Thyroid gland (tissue), 4 donors: ENCODE results near the gene NGRN. TPM values are rescaled to one million over a fixed set of nuclear protein-coding genes. Genes with fewer than 3 reads are reported as not detected.

Experiments used
- DNase-seq, 2 donors: peaks; one replicate each; pipeline ENCODE4 v3.0.0-alpha.2; 2019
- H3K27ac ChIP-seq, 3 donors: fragments of 200-600 bp; sonication (generic); 1 replicate in 2 of 3; 2 replicates in 1 of 3; pipeline ENCODE4 v1.5.1; 2016 to 2019; ENCODE audit warnings: mild to moderate bottlenecking in 1 of 3, moderate library complexity in 1 of 3
- H3K27me3 ChIP-seq: fragments of 200-600 bp; sonication (generic); one replicate; pipeline ENCODE4 v1.5.1; 2019
- H3K36me3 ChIP-seq, 2 donors: fragments of 200-600 bp; sonication (generic); one replicate each; pipeline ENCODE4 v1.5.1; 2016 to 2019
- H3K4me1 ChIP-seq, 2 donors: fragments of 200-600 bp; sonication (generic); one replicate each; pipeline ENCODE4 v1.5.1; 2017 to 2019
- H3K4me3 ChIP-seq, 3 donors: fragments of 200-600 bp; sonication (generic); replicated peaks in 1 of 3; 1 replicate in 2 of 3; 2 replicates in 1 of 3; pipeline ENCODE4 v1.5.1; 2016; ENCODE audit warnings: mild to moderate bottlenecking in 1 of 3
- H3K9me3 ChIP-seq: fragments of 200-600 bp; sonication (generic); one replicate; pipeline ENCODE4 v1.5.1; 2017
- POLR2A ChIP-seq, 2 donors: fragments of 450-650 bp; IDR thresholded peaks; one replicate each; pipeline ENCODE4 v1.6.1; 2017; ENCODE audit warnings: antibody characterized with exemption in 2 of 2, mild to moderate bottlenecking in 2 of 2, moderate library complexity in 1 of 2
- WGBS, 2 donors: methylation state at CpG; one replicate each; pipeline ENCODE4 v1.1.5; 2017; 5-methylcytosine and 5-hydroxymethylcytosine counted together
- intact Hi-C: fragments of 100-400 bp; cut with DNase I; formaldehyde crosslinking; loops from one replicate; pipeline ENCODE4 v1.15.1; 2023
- total RNA-seq, 4 donors: library from RNA; depleted of rRNA; stranded (reverse); fragments of >200 nt; gene quantifications; one replicate each; pipeline ENCODE4 v1.2.3, GENCODE V29; 2016
- TF ChIP-seq, protein P1 (sequence below), 6 experiments: fragments of 200-600 bp in 3 of 6; fragments of 450-650 bp in 3 of 6; sonication (generic) in 3 of 6; IDR thresholded peaks; one replicate each; pipeline ENCODE4 v1.5.1; 2016 to 2019; ENCODE audit warnings: antibody characterized with exemption in 6 of 6, mild to moderate bottlenecking in 2 of 6, inconsistent platforms in 1 of 6, moderate library complexity in 1 of 6

The NGRN gene
- total RNA-seq, 4 donors from 2014 or later: 80.7 to 159 (median 96.4) TPM

GRCh38 chr15:90307661-90308060 is 42.2 kb downstream of the NGRN start:
- no peak for TF ChIP-seq POLR2A (IDR thresholded peaks at IDR 0.05)
- TF ChIP-seq, protein P1, sequence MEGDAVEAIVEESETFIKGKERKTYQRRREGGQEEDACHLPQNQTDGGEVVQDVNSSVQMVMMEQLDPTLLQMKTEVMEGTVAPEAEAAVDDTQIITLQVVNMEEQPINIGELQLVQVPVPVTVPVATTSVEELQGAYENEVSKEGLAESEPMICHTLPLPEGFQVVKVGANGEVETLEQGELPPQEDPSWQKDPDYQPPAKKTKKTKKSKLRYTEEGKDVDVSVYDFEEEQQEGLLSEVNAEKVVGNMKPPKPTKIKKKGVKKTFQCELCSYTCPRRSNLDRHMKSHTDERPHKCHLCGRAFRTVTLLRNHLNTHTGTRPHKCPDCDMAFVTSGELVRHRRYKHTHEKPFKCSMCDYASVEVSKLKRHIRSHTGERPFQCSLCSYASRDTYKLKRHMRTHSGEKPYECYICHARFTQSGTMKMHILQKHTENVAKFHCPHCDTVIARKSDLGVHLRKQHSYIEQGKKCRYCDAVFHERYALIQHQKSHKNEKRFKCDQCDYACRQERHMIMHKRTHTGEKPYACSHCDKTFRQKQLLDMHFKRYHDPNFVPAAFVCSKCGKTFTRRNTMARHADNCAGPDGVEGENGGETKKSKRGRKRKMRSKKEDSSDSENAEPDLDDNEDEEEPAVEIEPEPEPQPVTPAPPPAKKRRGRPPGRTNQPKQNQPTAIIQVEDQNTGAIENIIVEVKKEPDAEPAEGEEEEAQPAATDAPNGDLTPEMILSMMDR (IDR thresholded peaks at IDR 0.05): no peak
- Histone ChIP-seq H3K4me3 (no peak overlapping the region), H3K27me3 (no peaks in the 10 kb centered on the region), H3K27ac (no peak overlapping the region), H3K4me1 (no peaks in the 10 kb centered on the region), H3K36me3 (no peaks in the 10 kb centered on the region), H3K9me3 (no peaks in the 10 kb centered on the region)
- intact Hi-C loops: no loop called here
- peak in 1 of 2 donors; percentile 22 for DNase-seq
- WGBS, 2 donors: 46 to 52% methylated on average over 2 of the region's 2 CpGs

DNA sequence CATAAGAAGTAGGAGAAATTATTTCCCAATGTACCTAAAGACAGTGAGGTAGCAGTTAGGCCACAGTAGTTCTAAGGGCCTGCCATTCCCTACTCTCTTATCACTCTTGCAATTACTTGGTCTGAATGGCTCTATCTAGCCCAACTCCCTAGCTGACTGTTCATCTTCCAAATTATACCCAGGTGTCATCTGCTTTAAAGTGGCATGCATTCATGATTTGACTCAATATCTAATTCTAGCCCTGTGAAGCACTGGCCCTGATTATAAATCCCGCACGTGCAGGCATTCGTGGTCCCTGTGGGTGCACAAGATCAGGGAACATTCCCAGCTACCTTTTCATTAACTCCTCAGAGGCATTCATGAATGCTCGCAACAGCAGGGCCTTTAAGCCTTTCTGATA is 43.5 kb downstream of the NGRN start:
- Histone ChIP-seq H3K27me3 (no peaks in the 10 kb centered on the region), H3K4me3 (no peak overlapping the region), H3K9me3 (no peaks in the 10 kb centered on the region), H3K4me1 (no peaks in the 10 kb centered on the region), H3K27ac (no peak overlapping the region), H3K36me3 (no peaks in the 10 kb centered on the region)
- 92 to 97% methylated on average over 4 of the region's 4 CpGs for WGBS, 2 donors
- TF ChIP-seq, protein P1 (IDR thresholded peaks at IDR 0.05): no peak
- intact Hi-C loops: no loop called here
- DNase-seq: no peak

DNA sequence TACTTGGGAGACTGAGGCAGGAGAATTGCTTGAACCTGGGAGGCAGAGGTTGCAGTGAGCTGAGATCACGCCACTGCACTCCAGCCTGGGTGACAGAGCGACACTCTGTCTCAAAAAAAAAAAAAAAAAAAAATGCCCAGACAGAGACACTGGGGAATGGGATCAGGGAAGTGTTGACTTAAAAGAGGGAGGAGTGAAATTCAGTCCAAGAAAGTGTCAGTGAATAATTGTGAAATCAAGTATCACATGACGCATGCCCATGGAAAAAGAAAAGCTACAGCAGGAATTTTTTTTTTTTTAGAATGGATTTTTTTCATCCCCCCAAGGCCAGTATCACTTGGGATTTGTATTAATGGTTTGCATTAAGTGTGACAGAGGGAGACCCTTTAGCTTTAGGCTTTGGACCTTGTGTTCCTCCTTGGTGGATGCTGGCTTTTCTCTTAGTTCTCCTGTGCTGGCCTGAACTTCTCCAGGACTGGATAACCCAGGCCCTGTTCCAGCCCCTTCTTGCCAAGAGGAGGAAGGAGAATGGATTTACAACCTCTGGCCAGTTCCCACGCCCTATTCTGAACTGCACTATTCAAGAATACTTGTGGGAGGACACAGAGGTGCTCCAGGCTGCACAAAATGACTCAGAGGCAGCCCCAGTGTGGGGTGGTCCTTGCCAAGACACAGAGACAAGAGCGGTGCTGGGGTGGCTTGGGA is 50.0 kb downstream of the NGRN start:
- Histone ChIP-seq H3K4me3 (no peak overlapping the region), H3K27ac (peak overlapping the region in 2 of 3 donors; percentile 34 to 55), H3K36me3 (no peaks in the 10 kb centered on the region), H3K9me3 (no peaks in the 10 kb centered on the region), H3K4me1 (peaks cover 11 to 16% of the 10 kb centered on the region in 2 donors), H3K27me3 (no peaks in the 10 kb centered on the region)
- peak; percentile 27 to 52 for DNase-seq
- WGBS, 2 donors: 68 to 73% methylated on average over 5 of the region's 5 CpGs
- intact Hi-C loops: no loop called here
- TF ChIP-seq, protein P1 (IDR thresholded peaks at IDR 0.05): no peak
- TF ChIP-seq POLR2A (IDR thresholded peaks at IDR 0.05): no peak

DNA sequence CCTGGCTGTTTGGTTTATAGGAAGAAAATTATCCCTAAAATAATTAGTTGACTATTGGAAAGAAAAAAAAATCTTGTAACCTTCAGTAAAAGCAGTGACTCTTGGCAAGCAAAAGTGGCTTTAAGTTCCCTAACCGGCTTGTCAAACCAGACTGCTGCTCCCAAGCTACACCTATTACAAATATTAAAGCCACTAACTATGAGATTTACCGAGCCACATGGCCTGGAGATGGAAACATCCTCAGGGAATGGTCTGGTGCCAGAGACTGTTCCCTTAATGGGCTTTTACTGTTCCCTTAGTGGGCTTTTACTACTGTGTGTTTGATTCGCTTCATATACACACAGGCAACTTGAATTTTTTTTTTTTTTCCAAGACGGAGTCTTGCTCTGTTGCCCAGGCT is 50.7 kb downstream of the NGRN start:
- peaks cover 13 to 18% of the 10 kb centered on the region in 2 donors for H3K4me1 ChIP-seq
- no peaks in the 10 kb centered on the region for H3K27me3 ChIP-seq
- peak overlapping the region in 2 of 3 donors; percentile 34 to 55 for H3K27ac ChIP-seq
- no peak for DNase-seq
- intact Hi-C loops: no loop called here
- no peak overlapping the region for H3K4me3 ChIP-seq
- TF ChIP-seq POLR2A (IDR thresholded peaks at IDR 0.05): no peak
- TF ChIP-seq, protein P1 (IDR thresholded peaks at IDR 0.05): no peak
- WGBS, 2 donors: 65 to 68% methylated on average over 4 of the region's 4 CpGs
- no peaks in the 10 kb centered on the region for H3K36me3 ChIP-seq
- no peaks in the 10 kb centered on the region for H3K9me3 ChIP-seq

DNA sequence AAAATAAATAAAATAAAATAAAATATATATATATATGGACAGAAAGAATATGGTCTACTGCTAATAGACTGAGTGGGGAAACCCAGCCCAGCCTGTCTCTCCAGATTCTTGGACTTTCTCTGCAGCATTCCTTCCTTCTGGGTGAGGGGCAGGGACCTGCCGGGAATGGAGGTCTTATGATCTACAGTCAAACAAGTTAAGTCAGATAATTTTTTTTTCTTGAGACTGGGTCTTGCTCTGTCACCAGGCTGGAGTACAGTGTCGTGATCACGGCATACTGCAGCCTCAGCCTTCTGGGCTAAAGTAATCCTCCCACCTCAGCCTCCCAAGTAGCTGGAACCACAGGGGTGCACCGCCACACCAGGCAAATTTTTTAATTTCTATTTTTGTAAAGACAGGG is 53.1 kb downstream of the NGRN start:
- H3K36me3 ChIP-seq: no peaks in the 10 kb centered on the region
- 74 to 85% methylated on average over 4 of the region's 4 CpGs for WGBS, 2 donors
- no peak overlapping the region for H3K4me3 ChIP-seq
- no peak overlapping the region for H3K27ac ChIP-seq
- no peaks in the 10 kb centered on the region for H3K27me3 ChIP-seq
- H3K9me3 ChIP-seq: no peaks in the 10 kb centered on the region
- intact Hi-C loops: no loop called here
- peaks cover 13 to 18% of the 10 kb centered on the region in 2 donors for H3K4me1 ChIP-seq
- TF ChIP-seq, protein P1 (IDR thresholded peaks at IDR 0.05): no peak
- no peak for TF ChIP-seq POLR2A (IDR thresholded peaks at IDR 0.05)
- no peak for DNase-seq
